Stimulated activated naive B cell treated with anti-CD40 and anti-IgM and Interleukin-4, amounts not matched to agents 10 μg/mL and 1 μg/mL and 100 μg/mL, for 72 hours (primary cell): Measurements from ENCODE around the gene HACD4.
"Not testable (repeated sequence)": the region's sequence is repeated elsewhere in the genome, so short reads cannot be mapped to it uniquely, and the experiment has no call there.

Source experiments
- ATAC-seq, 2 donors: fragments of 150-1000 bp; cut with Tn5 transposase; replicated peaks; 2 replicates each; pipeline ENCODE4 v1.10.0; 2021; ENCODE audit warnings: moderate library complexity in 1 of 2
- DNase-seq: peaks from one replicate; pipeline ENCODE4 v3.0.0; 2021
- H3K27ac Mint-ChIP-seq: one replicate; pipeline ENCODE4 v1.8.0; 2022; ENCODE audit warnings: mild to moderate bottlenecking, mixed read lengths
- H3K27me3 Mint-ChIP-seq, 2 donors: one replicate each; pipeline ENCODE4 v1.8.0; 2022; ENCODE audit warnings: mixed read lengths in 2 of 2
- H3K36me3 Mint-ChIP-seq, 2 donors: one replicate each; pipeline ENCODE4 v1.8.0; 2022; ENCODE audit warnings: mixed read lengths in 2 of 2, mild to moderate bottlenecking in 1 of 2
- H3K4me1 Mint-ChIP-seq, 2 donors: one replicate each; pipeline ENCODE4 v1.8.0; 2022; ENCODE audit warnings: mixed read lengths in 2 of 2, mild to moderate bottlenecking in 1 of 2
- H3K4me3 Mint-ChIP-seq, 2 donors: one replicate each; pipeline ENCODE4 v1.8.0; 2022; ENCODE audit warnings: mild to moderate bottlenecking in 2 of 2, mixed read lengths in 2 of 2, moderate library complexity in 1 of 2
- H3K9me3 Mint-ChIP-seq, 2 donors: one replicate each; pipeline ENCODE4 v1.8.0; 2022; ENCODE audit warnings: mixed read lengths in 2 of 2, mild to moderate bottlenecking in 1 of 2

The HACD4 gene

GRCh38 chr9:20973246-20973947, 58.0 kb downstream of the HACD4 start:
- H3K4me1 Mint-ChIP-seq, result peaks cover 0 to 13% of the 10 kb centered on the region in 2 donors

GRCh38 chr9:20972684-20973083, 58.8 kb downstream of the HACD4 start:
- peaks cover 0 to 13% of the 10 kb centered on the region in 2 donors for H3K9me3 Mint-ChIP-seq
- no peak overlapping the region for H3K27ac Mint-ChIP-seq
- H3K4me3 Mint-ChIP-seq, result no peak overlapping the region
- ATAC-seq (no peak), DNase-seq (no peak)
- no peaks in the 10 kb centered on the region for H3K27me3 Mint-ChIP-seq
- H3K4me1 Mint-ChIP-seq, result peaks cover 0 to 13% of the 10 kb centered on the region in 2 donors
- H3K36me3 Mint-ChIP-seq, result peaks cover 26 to 33% of the 10 kb centered on the region in 2 donors

More at GRCh38 chr9:20973246-20973947, 58.0 kb downstream of the HACD4 start:
- H3K4me3 Mint-ChIP-seq, H3K27me3 Mint-ChIP-seq, ATAC-seq, H3K27ac Mint-ChIP-seq, DNase-seq: not testable (repeated sequence)
- peaks cover 27 to 37% of the 10 kb centered on the region in 2 donors for H3K36me3 Mint-ChIP-seq
- peaks cover 0 to 13% of the 10 kb centered on the region in 2 donors for H3K9me3 Mint-ChIP-seq

GRCh38 chr9:20962536-20963225, 68.8 kb downstream of the HACD4 start:
- ATAC-seq, result no peak
- Mint-ChIP-seq H3K36me3 (peaks cover 19 to 39% of the 10 kb centered on the region in 2 donors), H3K4me3 (no peak overlapping the region), H3K4me1 (no peaks in the 10 kb centered on the region), H3K27me3 (no peaks in the 10 kb centered on the region), H3K9me3 (peaks cover 0 to 7% of the 10 kb centered on the region in 2 donors), H3K27ac (no peak overlapping the region)
- no peak for DNase-seq

GRCh38 chr9:20950707-20951106, 80.7 kb downstream of the HACD4 start:
- Mint-ChIP-seq H3K4me1 (peaks cover 2 to 9% of the 10 kb centered on the region in 2 donors), H3K36me3 (peaks cover 5 to 30% of the 10 kb centered on the region in 2 donors), H3K27me3 (no peaks in the 10 kb centered on the region), H3K27ac (no peak overlapping the region), H3K4me3 (no peak overlapping the region), H3K9me3 (no peaks in the 10 kb centered on the region)
- ATAC-seq, result no peak
- no peak for DNase-seq
